COR-L47 (cell line): Measurements from ENCODE around the gene PRDM10.

ENCODE experiments used
- DNase-seq: peaks from one replicate; lab custom pipeline; 2025; lab: John Stamatoyannopoulos, UW

Gene PRDM10

GRCh38 chr11:129944696-129945095 is 57.9 kb downstream of the PRDM10 start:
- DNase-seq, result no peak

DNA sequence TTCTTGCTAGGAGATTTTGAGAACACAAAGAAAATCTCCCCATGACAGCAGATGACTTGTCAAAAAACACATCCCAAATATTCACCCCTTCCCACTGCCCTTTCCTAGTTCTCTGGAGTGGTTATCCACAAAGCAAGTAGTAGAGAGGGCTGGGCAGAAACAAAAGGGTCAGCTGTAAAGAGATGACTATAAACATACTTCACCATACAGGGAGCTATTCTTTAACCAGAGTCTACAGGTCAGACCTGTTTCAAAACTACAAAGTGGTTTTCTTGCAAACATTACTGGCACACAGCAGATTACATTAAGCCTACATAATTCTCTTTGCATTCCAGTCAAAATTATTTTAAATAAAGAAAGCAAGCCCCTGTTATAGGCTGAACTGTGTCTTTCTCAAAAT is 59.6 kb downstream of the PRDM10 start:
- no peak for DNase-seq

- no peak for DNase-seq
Measured at GRCh38 chr11:129939510-129939909, 63.1 kb downstream of the PRDM10 start.

DNA sequence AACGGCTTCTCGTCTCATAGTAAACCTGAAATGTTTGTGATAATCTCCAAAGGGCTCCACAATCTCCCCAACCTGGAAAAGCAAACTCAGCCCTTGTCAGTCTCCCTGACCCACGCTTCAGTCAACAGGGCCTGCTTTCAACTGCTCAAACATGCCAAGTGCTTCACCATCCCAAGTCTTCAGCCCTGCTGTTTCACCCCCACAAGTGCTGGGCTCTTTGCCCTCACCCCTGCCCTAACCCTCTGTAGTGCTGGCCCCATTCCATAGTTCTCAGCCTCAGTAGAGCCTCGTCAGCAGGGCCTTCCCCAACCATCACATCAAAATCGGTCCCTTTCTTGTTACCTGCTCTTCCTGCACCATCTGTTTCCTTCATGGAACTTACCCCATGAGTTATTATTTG is 63.9 kb downstream of the PRDM10 start:
- DNase-seq, result no peak

GRCh38 chr11:129937592-129938238 is 64.9 kb downstream of the PRDM10 start:
- DNase-seq, result peak; percentile 46

- no peak for DNase-seq
Measured at GRCh38 chr11:129935723-129936122, 66.9 kb downstream of the PRDM10 start.

DNA sequence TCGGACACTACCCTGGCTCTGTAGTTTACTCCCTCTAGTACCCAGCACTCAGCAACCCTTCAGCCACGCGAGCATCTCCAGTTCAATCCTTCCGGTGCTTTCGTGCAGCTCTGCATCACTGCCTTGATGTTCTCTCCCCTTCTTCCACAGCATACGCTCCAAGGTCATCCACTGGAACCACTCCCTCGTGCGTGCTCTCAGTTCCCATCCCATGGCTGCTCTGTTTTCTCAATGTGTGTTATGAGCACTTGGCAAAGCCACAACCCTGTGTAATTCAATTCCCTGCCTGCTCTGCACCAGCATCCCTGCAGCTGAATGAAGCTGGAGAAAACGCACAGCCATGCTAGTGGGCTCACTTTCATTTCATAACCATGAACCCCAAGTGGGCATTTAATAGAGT is 68.7 kb downstream of the PRDM10 start:
- no peak for DNase-seq

DNA sequence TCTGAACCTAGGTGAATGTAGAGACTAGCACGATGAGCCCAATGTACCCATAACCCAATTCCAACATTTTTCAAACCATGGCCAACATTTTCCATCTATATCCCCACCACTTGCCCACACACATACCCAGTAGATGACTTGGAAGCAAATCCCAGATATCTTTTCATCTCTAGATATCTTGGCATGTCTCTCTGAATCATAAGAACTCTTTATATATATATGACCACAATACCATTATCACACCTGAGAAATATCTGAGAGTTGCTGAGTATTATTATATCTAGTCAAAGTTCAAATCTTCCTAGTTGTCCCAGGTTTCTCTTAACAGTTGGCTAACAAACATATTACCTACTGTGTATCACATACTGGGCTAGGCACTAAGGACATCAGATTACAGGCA is 69.4 kb downstream of the PRDM10 start:
- no peak for DNase-seq

GRCh38 chr11:129932381-129933067 is 70.1 kb downstream of the PRDM10 start:
- no peak for DNase-seq

DNA sequence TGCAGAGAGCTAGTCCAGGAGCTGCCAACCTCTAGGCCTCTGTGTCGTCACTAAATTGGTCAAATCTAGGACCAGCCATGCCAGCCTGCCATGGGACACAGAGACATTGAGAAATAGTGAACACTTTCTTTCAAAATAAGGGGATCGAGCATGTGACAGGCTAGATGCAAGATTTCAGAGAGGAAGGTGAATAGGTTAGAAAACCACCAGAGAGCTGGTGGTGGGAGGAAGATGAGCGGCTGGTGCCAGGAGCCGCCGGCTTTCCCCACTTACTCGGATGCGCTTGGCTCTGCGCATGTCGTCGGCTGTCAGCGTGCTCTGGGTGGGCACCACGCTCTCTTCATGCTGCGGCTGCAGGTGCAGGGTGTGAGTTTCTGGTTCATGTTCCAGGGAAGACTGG is 71.9 kb downstream of the PRDM10 start:
- DNase-seq, result no peak

GRCh38 chr11:129930296-129930695 is 72.3 kb downstream of the PRDM10 start:
- DNase-seq, result no peak

DNA sequence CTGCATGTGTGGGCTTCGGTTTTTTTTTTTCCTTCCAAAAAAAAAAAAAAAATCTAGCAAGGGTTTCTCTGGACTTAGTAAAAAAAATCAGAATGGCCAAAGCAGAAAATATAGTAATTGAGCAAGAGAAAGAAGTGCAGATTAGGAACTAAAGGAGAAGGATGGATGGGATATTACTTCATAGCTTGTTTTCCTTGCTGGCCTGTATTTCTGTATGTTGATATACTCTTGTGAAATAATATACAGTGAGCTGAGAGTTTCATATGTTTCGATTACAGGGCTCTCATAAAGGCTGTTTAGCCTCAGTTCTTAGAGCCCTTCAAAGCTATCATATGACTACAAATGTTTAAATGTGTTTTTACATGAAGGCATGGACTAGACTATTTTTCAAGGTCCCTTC is 72.9 kb downstream of the PRDM10 start:
- DNase-seq, result no peak

DNA sequence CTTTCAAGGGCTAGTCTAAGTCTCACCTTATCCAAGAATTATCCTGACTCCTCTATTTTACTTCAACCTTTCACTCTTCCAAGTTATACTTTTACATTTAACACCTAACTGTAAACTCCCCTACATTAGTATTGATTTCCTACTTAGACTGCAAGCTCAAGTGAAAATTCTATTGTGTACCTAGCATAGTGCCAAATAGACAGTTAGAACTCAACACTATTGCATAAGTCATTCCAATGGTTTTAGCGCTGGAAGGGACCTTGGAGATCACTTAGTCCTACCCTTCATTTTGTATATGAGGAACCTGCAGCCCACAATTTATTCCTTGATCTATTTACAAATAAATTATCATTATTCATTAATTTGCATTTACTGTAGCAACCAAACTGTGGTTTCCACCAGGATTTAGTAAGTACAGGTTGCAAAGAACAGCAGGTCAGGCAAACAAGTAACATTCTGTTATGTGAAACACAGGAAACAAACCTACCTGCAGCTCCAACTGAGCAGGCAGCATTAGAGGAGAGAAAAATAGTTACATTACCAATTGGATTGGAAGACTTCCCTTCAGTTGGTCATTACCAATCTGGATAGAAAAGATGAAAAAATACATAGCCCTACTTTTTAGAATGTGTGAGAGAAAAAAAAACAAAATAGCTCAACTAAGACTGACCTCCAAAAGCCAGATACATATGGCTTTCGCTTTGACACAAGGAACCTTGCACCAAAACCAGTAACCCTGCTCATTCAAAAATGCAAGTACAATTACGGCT is 73.5 kb downstream of the PRDM10 start:
- DNase-seq, result no peak

- no peak for DNase-seq
Measured at GRCh38 chr11:129922674-129923073, 80.0 kb downstream of the PRDM10 start.

- no peak for DNase-seq
Measured at GRCh38 chr11:129918361-129918760, 84.3 kb downstream of the PRDM10 start.

DNA sequence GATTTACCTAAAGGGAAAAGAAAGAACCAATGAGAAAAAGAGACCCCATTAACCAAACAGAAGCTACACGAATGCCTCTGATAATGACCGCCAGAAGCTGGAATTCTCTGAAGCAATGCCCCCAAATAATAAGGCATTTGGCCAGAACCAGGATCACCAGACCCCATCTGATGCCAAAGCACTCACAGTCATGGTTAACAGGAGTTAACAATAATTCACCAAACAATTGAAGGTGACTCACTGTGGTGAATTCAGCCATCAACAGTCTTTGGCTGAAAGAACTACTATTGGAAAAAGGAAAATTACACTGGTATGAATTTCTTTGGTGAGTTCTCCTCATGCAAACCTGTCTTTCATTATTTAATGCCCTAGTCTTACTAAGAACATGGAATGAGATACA is 85.4 kb downstream of the PRDM10 start:
- no peak for DNase-seq

- no peak for DNase-seq
Measured at GRCh38 chr11:129911298-129911697, 91.3 kb downstream of the PRDM10 start.

- no peak for DNase-seq
Measured at GRCh38 chr11:129910360-129910759, 92.3 kb downstream of the PRDM10 start.

DNA sequence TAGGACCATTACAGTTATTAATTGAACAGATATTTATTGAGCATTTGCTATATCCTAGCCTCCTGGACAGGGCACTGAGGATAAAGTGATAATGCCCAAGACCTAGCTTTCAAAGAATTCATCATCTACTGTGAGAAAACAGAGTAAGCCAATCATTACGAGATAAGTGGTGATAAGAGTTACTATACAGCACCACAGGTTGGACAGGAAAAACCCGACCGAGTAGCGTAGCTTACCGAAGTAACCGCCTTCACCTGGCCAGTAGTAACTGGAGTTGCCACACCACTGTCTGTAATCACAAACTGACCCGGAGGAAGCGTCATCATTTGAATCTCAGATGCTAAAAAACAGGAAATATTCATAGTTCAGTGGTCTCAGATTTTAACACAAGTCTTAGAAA is 97.2 kb downstream of the PRDM10 start:
- no peak for DNase-seq

DNA sequence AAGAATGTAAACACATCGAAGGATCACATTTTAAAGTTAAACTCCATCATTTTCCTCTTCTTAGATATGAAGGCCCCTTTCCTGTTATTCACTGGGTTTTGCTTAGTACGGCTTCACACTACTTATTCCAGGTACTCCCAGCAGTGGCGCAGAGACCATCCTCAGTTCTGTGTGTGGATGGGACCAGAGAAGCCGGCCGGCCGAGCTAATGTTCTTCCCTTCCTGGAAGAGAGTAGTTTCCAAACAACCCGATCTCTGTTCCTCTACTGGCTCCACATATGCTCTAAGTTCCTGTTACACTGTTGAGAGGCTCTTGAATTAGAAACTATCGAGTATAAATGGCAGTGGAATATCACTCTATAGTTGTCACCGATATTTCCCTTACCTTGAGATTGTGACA is 106.6 kb downstream of the PRDM10 start:
- DNase-seq, result no peak

- peak; percentile 78 for DNase-seq
Measured at GRCh38 chr11:129895126-129896041, 107.3 kb downstream of the PRDM10 start, which contains the start of gene NFRKB. NFRKB (minus strand) TSS chr11:129895578; CDS start chr11:129892849, 2,729 bp downstream.
